ENCODE data around the gene BTBD6. TPM values are rescaled to one million over a fixed set of nuclear protein-coding genes. Genes with fewer than 3 reads are reported as not detected.

The BTBD6 gene
- total and polyA plus RNA-seq, 9 donors = 16.6 to 40.1 (median 34.4) TPM

DNA sequence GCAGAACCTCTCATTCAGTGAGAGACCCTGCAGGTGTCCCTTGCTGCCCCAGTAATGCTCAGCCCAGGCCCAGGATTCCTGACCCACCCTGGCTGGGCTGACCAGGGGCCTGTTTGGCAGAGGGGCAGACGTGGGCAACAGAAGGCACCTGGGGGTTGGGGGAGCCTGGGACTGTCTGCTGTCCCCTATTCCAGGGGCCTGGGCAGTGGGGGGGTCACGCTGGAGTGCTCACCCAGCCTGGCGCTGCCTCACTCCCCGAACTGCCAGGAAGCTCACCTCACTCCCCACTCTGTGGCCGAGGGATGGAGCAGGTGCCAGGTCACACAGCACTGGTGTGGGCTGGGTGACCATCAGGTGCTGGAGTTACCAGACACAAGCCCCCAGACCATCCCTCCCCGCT lies 44.6 kb upstream of the BTBD6 start:
- Histone ChIP-seq H3K4me1 (ENCODE audit: insufficient read depth) (peaks cover 8% of the 10 kb centered on the region), H3K36me3 (no peaks in the 10 kb centered on the region), H3K4me3 (no peak overlapping the region), H3K27ac (no peak overlapping the region), H3K27me3 (no peaks in the 10 kb centered on the region), H3K9me3 (no peaks in the 10 kb centered on the region)
- intact Hi-C loops (cut with DNase I) = loop anchor here (5.0 to 10.0 kb wide), 3 partner anchors 79 to 149 kb away; no protein-coding TSS in a partner anchor
- 55 to 68% (median 60%) methylated on average over 6 of the region's 6 CpGs for WGBS, 3 donors
- DNase-seq = no peak
- TF ChIP-seq EP300 (IDR thresholded peaks at IDR 0.05) (no peak), POLR2A (IDR thresholded peaks at IDR 0.05) (no peak)
- TF ChIP-seq, protein P1, sequence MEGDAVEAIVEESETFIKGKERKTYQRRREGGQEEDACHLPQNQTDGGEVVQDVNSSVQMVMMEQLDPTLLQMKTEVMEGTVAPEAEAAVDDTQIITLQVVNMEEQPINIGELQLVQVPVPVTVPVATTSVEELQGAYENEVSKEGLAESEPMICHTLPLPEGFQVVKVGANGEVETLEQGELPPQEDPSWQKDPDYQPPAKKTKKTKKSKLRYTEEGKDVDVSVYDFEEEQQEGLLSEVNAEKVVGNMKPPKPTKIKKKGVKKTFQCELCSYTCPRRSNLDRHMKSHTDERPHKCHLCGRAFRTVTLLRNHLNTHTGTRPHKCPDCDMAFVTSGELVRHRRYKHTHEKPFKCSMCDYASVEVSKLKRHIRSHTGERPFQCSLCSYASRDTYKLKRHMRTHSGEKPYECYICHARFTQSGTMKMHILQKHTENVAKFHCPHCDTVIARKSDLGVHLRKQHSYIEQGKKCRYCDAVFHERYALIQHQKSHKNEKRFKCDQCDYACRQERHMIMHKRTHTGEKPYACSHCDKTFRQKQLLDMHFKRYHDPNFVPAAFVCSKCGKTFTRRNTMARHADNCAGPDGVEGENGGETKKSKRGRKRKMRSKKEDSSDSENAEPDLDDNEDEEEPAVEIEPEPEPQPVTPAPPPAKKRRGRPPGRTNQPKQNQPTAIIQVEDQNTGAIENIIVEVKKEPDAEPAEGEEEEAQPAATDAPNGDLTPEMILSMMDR (IDR thresholded peaks at IDR 0.05) = no peak

DNA sequence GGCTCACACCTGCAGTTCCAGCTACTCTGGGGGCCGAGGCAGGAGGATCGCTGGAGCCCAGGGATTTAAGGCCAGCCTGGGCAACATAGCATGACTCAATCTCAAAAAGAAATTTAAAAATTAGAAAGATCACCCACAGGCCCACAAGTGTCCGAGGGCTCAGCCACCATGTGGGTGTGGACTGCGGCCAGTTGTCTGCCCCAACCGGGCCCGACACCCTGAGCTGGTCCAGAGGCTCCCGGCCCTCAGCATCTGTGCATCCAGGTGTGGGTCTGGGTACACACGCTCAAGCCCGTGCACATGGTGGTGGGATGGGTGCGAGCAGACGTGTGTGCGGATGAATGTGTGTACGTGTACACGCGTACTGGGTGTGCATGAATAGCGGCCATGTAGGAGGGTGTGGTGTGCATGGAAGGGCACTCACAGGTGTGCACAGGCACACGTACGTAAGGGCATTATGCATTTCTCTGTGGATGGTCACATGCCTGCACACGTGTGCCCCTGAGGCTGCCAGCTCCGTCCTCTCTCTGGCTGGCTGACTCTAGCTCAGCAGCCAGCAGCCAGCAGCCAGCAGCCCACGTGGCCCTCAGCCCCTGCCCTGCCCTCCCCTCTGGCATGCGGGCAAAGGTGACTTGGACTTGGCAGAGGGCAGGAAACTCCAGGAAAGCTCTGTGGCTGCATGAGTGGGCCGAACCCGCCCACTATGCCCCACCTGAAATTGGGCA lies 44.0 kb upstream of the BTBD6 start:
- Histone ChIP-seq H3K36me3 (no peaks in the 10 kb centered on the region), H3K9me3 (no peaks in the 10 kb centered on the region), H3K4me1 (ENCODE audit: insufficient read depth) (peaks cover 8% of the 10 kb centered on the region), H3K27me3 (no peaks in the 10 kb centered on the region), H3K4me3 (no peak overlapping the region), H3K27ac (no peak overlapping the region)
- DNase-seq = no peak
- intact Hi-C loops (cut with DNase I) = loop anchor here (5.0 to 10.0 kb wide), 3 partner anchors 78 to 148 kb away; no protein-coding TSS in a partner anchor
- no peak for TF ChIP-seq POLR2A (IDR thresholded peaks at IDR 0.05)
- TF ChIP-seq, protein P1 (IDR thresholded peaks at IDR 0.05) = no peak
- no peak for TF ChIP-seq EP300 (IDR thresholded peaks at IDR 0.05)
- WGBS, 3 donors = 33 to 50% (median 40%) methylated on average over 24 of the region's 24 CpGs

DNA sequence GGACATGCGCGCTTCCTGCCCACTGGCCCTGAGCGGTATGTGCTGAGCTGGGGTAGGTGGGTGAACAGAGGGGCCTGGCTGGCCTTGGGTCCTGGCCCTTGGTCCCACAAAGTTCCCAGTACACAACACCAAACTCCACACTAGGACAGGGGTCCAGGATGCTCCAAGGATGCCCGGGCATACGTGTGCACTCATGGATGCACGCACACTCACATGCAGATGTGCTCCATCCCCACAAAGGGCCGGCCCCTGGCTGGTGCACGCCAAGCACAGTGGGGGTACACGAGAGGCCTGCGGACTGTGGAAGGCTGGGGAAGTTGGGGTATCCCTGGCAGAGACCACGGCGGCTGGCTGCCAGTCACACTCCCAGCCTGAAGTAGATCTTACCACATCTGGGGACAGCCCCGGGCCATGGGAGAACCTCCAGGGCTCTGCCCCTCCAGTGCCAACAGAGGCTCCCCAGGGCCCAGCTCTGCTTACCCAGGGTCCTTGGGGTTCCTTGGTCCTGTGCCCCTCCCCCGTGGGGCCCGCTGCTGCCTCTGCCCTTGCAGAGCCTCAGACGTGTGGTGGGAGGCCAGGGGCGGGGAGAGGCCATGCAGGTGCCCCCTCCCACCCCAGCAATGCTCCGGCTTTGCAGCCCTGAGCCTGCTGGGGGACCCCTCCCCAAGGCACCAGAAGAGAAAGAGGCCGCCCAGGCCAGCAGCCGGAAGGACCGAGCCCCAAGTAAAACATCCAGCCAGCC lies 43.2 kb upstream of the BTBD6 start:
- intact Hi-C loops (cut with DNase I) = loop anchor here (5.0 to 10.0 kb wide), 3 partner anchors 77 to 147 kb away; no protein-coding TSS in a partner anchor
- 26 to 44% (median 32%) methylated on average over 18 to 21 of the region's 21 CpGs for whole genome bisulfite sequencing, 3 donors
- no peaks in the 10 kb centered on the region for H3K27me3 ChIP-seq
- H3K4me3 ChIP-seq = no peak overlapping the region
- H3K36me3 ChIP-seq = no peaks in the 10 kb centered on the region
- DNase-seq = no peak
- H3K9me3 ChIP-seq = no peaks in the 10 kb centered on the region
- peaks cover 8% of the 10 kb centered on the region for H3K4me1 ChIP-seq (ENCODE audit: insufficient read depth)
- H3K27ac ChIP-seq = no peak overlapping the region
- no peak for TF ChIP-seq EP300 (IDR thresholded peaks at IDR 0.05)
- TF ChIP-seq, protein P1 (IDR thresholded peaks at IDR 0.05) = no peak
- TF ChIP-seq POLR2A (IDR thresholded peaks at IDR 0.05) = no peak

DNA sequence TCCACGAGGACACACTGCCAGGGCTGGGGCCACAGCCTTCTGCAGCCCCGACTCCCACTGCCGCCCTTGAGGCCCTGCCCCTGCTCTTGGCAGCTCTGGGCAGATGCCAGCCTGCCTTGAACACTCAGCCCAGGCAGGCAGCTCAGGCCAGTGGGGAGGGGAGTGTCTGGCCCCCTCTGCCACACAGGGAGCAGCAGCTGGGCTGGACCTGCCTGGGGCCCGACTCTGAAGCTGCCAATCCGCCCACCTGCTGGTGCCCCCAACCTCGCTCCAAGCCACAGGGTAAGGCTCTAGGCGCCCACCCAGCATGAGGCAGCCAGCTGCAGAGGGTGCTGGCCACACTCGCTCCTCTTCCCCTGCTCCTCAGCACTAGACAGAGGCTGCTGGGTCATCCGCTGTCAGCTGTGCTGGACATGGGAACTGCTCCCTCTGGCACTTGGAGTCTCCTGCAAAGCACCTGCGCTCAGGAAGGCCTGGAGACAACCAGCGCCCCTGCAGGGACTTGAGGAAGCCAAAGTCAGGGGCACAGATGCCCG lies 42.6 kb upstream of the BTBD6 start:
- Histone ChIP-seq H3K27me3 (no peaks in the 10 kb centered on the region), H3K4me1 (ENCODE audit: insufficient read depth) (peaks cover 8% of the 10 kb centered on the region), H3K4me3 (no peak overlapping the region), H3K27ac (no peak overlapping the region), H3K9me3 (no peaks in the 10 kb centered on the region), H3K36me3 (no peaks in the 10 kb centered on the region)
- intact Hi-C loops (cut with DNase I) = loop anchor here in 1 of 4 donors (10.0 kb wide), 1 partner anchor 79 kb away; no protein-coding TSS in a partner anchor
- TF ChIP-seq EP300 (IDR thresholded peaks at IDR 0.05) (no peak), POLR2A (IDR thresholded peaks at IDR 0.05) (no peak)
- TF ChIP-seq, protein P1 (IDR thresholded peaks at IDR 0.05) = no peak
- 17 to 23% (median 18%) methylated on average over 12 of the region's 12 CpGs for WGBS, 3 donors
- DNase-seq = no peak

All from ovary (tissue), 9 donors.